H1 (cell line): ENCODE results near the gene FHL5. TPM values are rescaled to one million over a fixed set of nuclear protein-coding genes. Genes with fewer than 3 reads are reported as not detected.

ENCODE experiments used
- polyA plus RNA-seq, 7 experiments: library from polyadenylated mRNA; depleted of rRNA in 3 of 7; stranded (reverse) in 5 of 7; unstranded in 2 of 7; fragments of >200 nt in 5 of 7; fragments of 200-250 nt in 2 of 7; gene quantifications; 1 replicate in 5 of 7; 2 replicates in 1 of 7; 4 replicates in 1 of 7; pipeline versions ENCODE4 v1.2.1 to v1.2.3, GENCODE V29; 2011 to 2013; ENCODE audit warnings: missing spikeins in 2 of 7, mixed read lengths in 2 of 7
- total RNA-seq: library from RNA; stranded (reverse); fragmentation: NEBNext Ultra II Directional; extraction: Animal tissue kit (Norgen Biotek cat#: 25700); gene quantifications from 2 replicates; pipeline ENCODE4 v1.2.1, GENCODE V29; 2021
- TF ChIP-seq, protein P1 (sequence below): fragments of 300-600 bp; sonication (generic); IDR thresholded peaks from 2 replicates; pipeline ENCODE4 v1.7.1; 2012; ENCODE audit warnings: low read length, moderate library complexity, mild to moderate bottlenecking, inconsistent platforms; ENCODE audit not compliant: insufficient replicate concordance
- TF ChIP-seq, protein P2 (sequence below): IDR thresholded peaks from 2 replicates; pipeline ENCODE4 v1.6.1; 2012; ENCODE audit warnings: inconsistent platforms

Gene FHL5
- total and polyA plus RNA-seq, 2 of the 8 experiments (the other 6 are each of a cell fraction or from before 2014, with no cell fraction given) = not detected

DNA sequence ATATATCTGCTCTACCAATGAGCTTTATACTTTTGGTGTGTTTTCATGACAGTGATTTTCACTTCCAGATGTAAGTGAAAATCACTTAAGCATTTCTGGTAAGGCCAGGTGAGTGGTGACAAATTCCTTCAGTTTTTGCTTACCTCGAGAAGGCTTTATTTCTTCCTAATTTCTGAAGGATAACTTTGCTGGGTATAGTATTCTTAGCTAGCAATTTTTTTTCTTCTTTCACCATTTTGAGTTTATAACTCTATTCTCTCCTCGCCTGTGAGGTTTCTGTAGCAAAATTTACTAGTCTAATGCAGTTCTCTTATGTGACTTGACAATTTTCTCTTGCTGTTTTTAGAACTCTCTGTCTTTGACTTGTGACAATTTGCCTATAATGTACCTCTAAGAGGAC, 7.1 kb downstream of the FHL5 start (continued):
- TF ChIP-seq, protein P1, sequence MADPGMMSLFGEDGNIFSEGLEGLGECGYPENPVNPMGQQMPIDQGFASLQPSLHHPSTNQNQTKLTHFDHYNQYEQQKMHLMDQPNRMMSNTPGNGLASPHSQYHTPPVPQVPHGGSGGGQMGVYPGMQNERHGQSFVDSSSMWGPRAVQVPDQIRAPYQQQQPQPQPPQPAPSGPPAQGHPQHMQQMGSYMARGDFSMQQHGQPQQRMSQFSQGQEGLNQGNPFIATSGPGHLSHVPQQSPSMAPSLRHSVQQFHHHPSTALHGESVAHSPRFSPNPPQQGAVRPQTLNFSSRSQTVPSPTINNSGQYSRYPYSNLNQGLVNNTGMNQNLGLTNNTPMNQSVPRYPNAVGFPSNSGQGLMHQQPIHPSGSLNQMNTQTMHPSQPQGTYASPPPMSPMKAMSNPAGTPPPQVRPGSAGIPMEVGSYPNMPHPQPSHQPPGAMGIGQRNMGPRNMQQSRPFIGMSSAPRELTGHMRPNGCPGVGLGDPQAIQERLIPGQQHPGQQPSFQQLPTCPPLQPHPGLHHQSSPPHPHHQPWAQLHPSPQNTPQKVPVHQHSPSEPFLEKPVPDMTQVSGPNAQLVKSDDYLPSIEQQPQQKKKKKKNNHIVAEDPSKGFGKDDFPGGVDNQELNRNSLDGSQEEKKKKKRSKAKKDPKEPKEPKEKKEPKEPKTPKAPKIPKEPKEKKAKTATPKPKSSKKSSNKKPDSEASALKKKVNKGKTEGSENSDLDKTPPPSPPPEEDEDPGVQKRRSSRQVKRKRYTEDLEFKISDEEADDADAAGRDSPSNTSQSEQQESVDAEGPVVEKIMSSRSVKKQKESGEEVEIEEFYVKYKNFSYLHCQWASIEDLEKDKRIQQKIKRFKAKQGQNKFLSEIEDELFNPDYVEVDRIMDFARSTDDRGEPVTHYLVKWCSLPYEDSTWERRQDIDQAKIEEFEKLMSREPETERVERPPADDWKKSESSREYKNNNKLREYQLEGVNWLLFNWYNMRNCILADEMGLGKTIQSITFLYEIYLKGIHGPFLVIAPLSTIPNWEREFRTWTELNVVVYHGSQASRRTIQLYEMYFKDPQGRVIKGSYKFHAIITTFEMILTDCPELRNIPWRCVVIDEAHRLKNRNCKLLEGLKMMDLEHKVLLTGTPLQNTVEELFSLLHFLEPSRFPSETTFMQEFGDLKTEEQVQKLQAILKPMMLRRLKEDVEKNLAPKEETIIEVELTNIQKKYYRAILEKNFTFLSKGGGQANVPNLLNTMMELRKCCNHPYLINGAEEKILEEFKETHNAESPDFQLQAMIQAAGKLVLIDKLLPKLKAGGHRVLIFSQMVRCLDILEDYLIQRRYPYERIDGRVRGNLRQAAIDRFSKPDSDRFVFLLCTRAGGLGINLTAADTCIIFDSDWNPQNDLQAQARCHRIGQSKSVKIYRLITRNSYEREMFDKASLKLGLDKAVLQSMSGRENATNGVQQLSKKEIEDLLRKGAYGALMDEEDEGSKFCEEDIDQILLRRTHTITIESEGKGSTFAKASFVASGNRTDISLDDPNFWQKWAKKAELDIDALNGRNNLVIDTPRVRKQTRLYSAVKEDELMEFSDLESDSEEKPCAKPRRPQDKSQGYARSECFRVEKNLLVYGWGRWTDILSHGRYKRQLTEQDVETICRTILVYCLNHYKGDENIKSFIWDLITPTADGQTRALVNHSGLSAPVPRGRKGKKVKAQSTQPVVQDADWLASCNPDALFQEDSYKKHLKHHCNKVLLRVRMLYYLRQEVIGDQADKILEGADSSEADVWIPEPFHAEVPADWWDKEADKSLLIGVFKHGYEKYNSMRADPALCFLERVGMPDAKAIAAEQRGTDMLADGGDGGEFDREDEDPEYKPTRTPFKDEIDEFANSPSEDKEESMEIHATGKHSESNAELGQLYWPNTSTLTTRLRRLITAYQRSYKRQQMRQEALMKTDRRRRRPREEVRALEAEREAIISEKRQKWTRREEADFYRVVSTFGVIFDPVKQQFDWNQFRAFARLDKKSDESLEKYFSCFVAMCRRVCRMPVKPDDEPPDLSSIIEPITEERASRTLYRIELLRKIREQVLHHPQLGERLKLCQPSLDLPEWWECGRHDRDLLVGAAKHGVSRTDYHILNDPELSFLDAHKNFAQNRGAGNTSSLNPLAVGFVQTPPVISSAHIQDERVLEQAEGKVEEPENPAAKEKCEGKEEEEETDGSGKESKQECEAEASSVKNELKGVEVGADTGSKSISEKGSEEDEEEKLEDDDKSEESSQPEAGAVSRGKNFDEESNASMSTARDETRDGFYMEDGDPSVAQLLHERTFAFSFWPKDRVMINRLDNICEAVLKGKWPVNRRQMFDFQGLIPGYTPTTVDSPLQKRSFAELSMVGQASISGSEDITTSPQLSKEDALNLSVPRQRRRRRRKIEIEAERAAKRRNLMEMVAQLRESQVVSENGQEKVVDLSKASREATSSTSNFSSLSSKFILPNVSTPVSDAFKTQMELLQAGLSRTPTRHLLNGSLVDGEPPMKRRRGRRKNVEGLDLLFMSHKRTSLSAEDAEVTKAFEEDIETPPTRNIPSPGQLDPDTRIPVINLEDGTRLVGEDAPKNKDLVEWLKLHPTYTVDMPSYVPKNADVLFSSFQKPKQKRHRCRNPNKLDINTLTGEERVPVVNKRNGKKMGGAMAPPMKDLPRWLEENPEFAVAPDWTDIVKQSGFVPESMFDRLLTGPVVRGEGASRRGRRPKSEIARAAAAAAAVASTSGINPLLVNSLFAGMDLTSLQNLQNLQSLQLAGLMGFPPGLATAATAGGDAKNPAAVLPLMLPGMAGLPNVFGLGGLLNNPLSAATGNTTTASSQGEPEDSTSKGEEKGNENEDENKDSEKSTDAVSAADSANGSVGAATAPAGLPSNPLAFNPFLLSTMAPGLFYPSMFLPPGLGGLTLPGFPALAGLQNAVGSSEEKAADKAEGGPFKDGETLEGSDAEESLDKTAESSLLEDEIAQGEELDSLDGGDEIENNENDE = no peak
- TF ChIP-seq, protein P2, sequence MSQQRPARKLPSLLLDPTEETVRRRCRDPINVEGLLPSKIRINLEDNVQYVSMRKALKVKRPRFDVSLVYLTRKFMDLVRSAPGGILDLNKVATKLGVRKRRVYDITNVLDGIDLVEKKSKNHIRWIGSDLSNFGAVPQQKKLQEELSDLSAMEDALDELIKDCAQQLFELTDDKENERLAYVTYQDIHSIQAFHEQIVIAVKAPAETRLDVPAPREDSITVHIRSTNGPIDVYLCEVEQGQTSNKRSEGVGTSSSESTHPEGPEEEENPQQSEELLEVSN = no peak
